GM12892 (cell line): Measurements from ENCODE around the gene OR2AT4.

Experiments used
- POLR2AphosphoS5 ChIP-seq: IDR thresholded peaks from 2 replicates; pipeline ENCODE4 v1.6.1; 2011; ENCODE audit warnings: low read depth, low read length, control low read depth
- TAF1 ChIP-seq: IDR thresholded peaks from 2 replicates; pipeline ENCODE4 v1.6.1; 2011; ENCODE audit warnings: low read depth, mild to moderate bottlenecking, control low read depth, low read length, borderline replicate concordance

- TF ChIP-seq TAF1 (no peak), POLR2AphosphoS5 (no peak)
Observed at GRCh38 chr11:75076671-75077070, 20.0 kb downstream of the OR2AT4 start.
